Diencephalon (tissue), 1 donor: ENCODE measurements around the gene KCTD11. TPM values are rescaled to one million over a fixed set of nuclear protein-coding genes. Genes with fewer than 3 reads are reported as not detected.

Experiments
- small RNA-seq: library from RNA; depleted of rRNA; stranded (forward); fragments of <200 nt; gene quantifications from one replicate; pipeline ENCODE3, GENCODE V24; 2014
- total RNA-seq: library from RNA; depleted of rRNA; stranded (reverse); fragments of >200 nt; gene quantifications from one replicate; pipeline ENCODE4 v1.2.3, GENCODE V29; 2014

KCTD11 gene
- total RNA-seq, result 4.6 TPM

DNA sequence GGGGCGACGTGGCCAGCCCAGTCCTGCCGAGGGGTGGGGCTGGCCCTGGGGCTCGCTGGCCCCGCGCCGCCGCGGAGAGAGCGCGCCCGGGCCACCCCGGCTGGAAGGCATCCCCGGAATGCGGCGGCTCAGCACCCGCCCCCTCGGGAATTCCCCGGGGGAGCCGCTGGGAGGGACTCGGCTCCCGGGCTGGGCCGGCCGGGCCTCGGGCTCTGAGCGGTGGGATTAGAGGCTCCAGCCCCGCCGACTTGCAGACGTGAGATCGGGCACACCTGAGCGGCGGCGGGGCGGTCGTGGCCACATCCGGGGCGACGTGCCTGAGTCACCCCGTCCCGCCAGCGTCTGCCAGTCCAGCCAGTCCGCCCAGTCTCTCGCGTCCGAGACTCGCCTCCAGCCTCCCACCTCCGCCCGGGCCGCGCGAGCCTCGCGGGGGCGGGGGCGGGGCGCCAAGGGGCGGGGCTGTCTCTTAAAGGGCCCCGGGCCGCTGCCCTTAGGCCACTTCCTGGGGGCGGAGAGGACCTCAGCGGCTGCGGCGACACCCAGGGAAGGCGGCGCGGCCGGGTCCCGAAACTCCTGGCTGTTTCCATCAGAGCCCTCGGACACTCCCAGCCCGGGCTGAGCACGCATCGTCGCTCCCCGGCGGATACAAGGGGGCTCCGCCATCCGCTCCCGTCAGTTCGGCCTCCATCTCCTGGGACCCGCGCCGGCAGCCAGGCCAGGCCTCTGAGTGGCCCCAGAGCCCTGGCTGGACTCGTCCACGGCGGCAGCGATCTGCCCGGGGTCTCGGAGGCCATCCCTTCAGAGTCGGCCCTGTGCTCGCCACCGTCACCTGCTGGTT is at the start of gene KCTD11:
Gene KCTD11 (plus strand): TSS at position 498 of the 838 bp plus-strand sequence.

DNA sequence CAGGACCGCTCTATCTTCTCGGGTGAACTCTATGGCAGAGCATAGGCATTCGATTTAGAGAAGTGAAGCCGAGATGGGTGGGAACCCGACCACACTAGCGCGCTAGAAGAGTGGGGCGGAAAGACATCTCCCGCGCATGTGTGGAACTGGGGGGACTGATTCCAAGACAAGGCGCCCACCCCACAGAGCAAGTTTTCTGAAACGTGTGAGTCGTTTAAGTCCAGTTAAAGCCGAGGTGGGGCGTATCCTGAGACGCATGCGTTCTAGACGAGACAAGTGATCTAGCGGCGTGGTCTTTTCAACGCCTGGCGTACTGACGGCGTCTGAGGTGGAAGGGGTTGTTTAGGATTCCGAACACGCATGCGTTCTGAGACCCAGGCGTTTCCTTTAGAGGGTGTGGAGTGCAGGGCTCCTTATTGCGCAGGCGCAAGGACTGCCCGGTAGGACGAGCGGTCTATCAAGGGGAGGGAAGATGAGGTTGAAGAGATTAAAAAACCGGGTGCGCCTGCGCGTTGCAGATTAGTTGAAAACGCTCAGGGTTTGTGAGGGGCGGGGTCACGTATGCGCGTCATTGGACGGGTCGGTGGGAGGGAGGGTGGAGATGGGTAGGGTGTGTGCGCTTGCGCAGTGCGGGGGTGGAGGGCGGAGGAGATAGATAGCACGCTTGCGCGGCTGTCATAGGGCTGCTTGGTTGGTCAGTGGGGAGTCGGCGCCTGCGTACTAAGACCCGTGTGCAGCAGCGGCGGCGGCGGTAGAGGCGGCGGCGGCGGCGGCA is 44.9 kb upstream of the KCTD11 start, which contains the start of gene EIF5A:
Gene EIF5A (plus strand): TSS at position 718 of the 775 bp plus-strand sequence. CDS start 2,008 bp downstream, outside the sequence.

DNA sequence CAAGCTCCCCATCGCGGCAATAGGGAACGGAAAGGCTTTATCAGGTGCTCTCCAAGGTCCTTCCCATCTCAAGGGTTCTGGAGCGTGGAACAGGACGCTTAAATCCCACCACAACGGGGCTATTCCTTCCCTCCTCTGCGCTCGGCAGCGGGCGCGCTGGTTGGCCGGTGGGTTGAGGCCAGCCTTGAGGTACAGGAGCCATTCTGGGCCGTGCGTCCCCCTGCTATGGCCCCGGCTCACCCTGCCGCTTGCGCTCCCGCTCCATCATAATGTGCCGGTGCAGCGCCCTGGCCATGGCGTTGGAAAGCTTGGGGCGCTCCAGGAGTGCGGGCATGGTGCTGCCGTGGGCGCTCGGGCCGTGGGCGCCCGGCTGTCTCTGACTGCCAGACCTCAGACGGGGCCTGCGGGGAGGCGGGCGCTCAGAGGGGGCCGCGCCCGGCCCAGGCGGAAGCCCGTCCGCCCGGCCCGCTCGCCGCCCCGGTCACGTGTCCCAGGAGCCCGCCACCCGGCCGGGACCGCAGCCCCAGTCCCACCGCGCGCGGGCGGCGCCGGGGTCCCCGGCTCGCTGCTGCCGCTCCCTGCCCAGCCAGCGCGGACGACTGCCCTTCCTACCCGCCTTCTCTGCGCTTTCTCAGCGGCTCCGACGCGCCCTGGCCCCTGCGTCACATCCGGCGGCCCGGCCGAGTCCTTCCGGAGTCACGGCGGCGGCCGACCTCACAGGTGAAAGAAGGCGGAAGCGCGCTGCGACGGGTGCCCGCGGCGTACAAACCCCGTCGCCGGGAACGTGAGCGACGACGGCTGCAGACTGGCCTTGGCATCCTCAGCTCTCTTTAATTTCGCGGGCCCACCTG is 37.0 kb upstream of the KCTD11 start, which contains the start of gene GPS2:
Gene GPS2 (minus strand): TSS at position 642 of the 851 bp plus-strand sequence. CDS start 308 bp downstream, at position 334.

DNA sequence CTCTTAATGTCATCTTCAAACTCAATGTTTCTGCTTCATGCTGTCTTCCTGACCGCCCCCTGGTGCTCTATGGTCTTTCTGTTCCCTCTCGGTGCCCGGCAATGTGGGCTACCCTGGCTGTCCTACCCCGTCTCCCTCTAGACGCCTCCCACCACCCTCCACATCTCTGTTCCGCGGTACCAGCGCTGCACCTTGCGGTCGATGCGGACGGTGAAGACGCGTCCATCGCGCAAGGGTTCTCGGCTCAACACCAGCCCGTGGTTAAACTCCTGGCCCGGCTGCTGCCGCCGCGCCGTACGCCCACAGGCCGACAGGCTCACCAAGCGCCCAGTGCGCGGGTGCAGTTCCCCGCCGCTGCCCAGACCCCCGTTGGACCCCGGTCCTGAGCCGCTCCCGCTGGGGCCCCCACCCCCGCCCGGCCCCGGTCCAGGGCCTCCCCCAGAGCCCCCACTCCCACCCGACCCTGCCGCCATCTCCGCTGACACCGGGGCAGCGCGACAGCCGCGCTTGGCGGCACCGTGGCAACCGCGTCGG is 23.1 kb upstream of the KCTD11 start, which contains the start of gene NEURL4:
Gene NEURL4 (minus strand): TSS at position 496 of the 534 bp plus-strand sequence. CDS start 23 bp downstream, at position 473.

DNA sequence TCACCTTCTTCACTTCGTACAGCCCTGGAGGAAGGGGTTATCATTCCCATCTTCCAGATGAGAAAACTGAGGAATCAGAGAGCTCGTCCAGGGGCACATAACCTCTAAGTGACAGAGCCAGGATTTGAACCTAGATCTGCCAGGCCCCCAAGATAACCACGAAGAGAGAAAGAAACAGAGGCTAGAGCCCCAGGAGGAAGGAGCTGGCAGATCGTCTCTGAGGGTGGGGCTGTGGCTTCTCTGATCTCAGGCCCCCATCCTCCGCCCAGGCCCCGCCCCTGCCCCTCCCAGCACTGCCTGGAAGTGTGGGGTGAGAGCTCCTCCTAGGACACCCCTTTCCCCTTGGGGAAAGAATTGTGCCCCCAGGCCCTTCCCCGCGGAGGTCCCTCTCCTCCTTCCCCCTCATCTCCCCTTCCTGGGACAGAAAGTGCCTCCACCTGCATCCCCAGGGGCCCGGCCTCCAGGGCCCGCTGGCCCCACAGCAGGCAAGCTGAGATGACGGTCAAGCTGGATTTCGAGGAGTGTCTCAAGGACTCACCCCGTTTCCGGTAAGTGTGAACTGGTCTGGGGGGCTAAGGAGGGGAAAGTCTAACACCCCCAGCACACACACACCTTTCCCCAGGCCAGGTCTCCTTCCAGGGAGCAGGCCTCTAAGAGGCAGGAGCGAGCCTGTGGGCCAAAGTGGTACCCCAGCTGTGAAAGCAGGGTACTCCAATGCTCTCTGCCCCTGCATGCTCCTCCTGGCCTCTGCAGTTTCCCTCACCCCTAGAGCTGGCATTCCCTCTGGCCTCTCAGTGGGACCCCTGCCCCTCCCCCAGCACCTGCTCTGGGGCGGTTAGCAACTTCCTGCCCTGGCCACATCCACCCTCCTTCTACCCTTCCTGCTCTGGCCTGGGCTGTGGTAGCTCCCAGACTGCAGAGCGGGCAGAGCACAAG is 15.5 kb upstream of the KCTD11 start, which contains the start of gene ACAP1:
Gene ACAP1 (plus strand): TSS at position 290 of the 936 bp plus-strand sequence. CDS start 206 bp downstream, at position 496.

DNA sequence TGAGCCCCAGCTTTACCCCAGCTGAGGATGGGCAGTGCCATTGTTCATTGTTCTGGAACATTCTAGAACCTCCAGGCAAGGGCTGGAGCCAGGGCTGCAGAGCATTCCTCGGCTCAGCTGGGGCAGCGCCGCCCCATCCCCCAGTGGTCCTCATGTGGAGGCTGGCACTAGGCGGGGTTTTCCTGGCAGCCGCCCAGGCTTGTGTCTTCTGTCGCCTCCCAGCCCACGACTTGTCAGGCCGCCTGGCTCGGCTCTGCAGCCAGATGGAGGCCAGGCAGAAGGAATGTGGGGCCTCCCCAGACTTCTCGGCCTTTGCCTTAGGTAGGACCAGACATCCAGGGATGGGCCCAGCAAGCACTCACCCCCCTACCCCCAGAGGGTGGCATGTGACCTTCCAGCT is 3.1 kb downstream of the KCTD11 start, which contains the start of gene TMEM95:
Gene TMEM95 (plus strand): TSS at position 104 of the 400 bp plus-strand sequence. CDS start 49 bp downstream, at position 153.

GRCh38 chr17:7380855-7381683 is 29.1 kb downstream of the KCTD11 start, which contains the start of gene TNK1:
TSS of gene TNK1 (plus strand) at chr17:7381089. CDS start at chr17:7382927, 1,838 bp downstream.

GRCh38 chr17:7394452-7395191 is 42.7 kb downstream of the KCTD11 start, which contains the start of gene PLSCR3:
TSS of gene PLSCR3 (minus strand) at chr17:7394525. CDS start at chr17:7394110, 415 bp downstream.

DNA sequence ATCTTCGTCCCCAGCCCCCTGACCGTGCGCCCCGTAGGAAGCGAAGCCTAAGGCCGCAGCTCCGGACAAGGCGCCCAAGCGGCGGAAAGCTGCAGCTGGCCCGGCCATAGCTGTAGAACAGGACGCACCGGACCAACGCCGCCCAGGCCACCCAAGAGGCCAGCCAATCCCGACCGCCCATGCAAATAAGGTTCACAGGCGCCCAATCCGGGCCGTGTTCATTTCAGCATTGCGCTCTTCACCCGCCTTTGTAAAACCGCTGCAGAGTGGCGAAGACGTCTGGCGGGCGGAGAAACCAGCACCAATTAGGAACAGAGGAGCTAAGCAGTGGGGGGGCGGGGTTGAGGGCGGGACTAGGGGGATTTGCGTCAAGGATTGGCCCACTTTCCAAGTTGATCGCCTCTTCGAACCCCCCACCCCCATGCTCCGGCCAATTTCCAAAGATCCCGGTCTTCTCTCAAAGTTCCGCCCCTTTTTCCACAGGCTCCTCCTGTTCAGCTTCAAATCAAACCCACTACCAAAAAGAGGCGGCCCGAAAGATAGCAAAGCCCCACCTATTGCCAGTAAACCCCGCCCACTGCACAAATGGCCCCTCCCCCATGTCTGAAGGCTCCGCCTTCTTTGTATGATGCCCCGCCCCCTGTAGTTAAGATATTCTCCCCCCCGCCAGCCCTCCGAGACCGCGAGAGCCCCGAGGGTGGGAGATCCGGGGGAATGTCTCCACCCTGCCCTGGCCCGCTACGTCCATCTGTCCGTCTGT is 52.2 kb downstream of the KCTD11 start, which contains the start of gene TMEM256:
Gene TMEM256 (minus strand): TSS at position 121 of the 760 bp plus-strand sequence. CDS start 13 bp downstream, at position 108.

Small RNA genes lying within 50 kb of the gene (small RNA-seq; reads per million reads assigned to genes)
- not detected for gene AC026954.2

Other genes with a start within 250 kb of the KCTD11 start
- not detected for gene ASGR2, start 237.3 kb upstream of the KCTD11 start, total RNA-seq
- 20.1 TPM for gene ASGR1, start 172.8 kb upstream of the KCTD11 start, total RNA-seq
- gene DLG4, start 132.3 kb upstream of the KCTD11 start, total RNA-seq, result 136 TPM
- gene ACADVL, start 132.2 kb upstream of the KCTD11 start, total RNA-seq, result 97.6 TPM
- gene DVL2, start 117.6 kb upstream of the KCTD11 start, total RNA-seq, result 56.1 TPM
- gene PHF23, start 112.7 kb upstream of the KCTD11 start, total RNA-seq, result 28.6 TPM
- 167 TPM for gene GABARAP, start 109.7 kb upstream of the KCTD11 start, total RNA-seq
- gene CTDNEP1, start 100.4 kb upstream of the KCTD11 start, total RNA-seq, result 40.1 TPM
- gene ELP5, start 99.9 kb upstream of the KCTD11 start, total RNA-seq, result 29.5 TPM
- 0.92 TPM for gene CLDN7, start 89.7 kb upstream of the KCTD11 start, total RNA-seq
- gene SLC2A4, start 70.4 kb upstream of the KCTD11 start, total RNA-seq, result 0.23 TPM
- gene YBX2, start 57.5 kb upstream of the KCTD11 start, total RNA-seq, result 1.4 TPM
- gene EIF5A, start 44.5 kb upstream of the KCTD11 start, total RNA-seq, result 168 TPM
- gene GPS2, start 36.8 kb upstream of the KCTD11 start, total RNA-seq, result 38.5 TPM
- 44.3 TPM for gene NEURL4, start 22.8 kb upstream of the KCTD11 start, total RNA-seq
- gene ACAP1, start 15.6 kb upstream of the KCTD11 start, total RNA-seq, result 0.23 TPM
- gene TMEM95, start 3.0 kb downstream of the KCTD11 start, total RNA-seq, result not detected
- 1.4 TPM for gene TNK1, start 28.9 kb downstream of the KCTD11 start, total RNA-seq
- gene PLSCR3, start 42.4 kb downstream of the KCTD11 start, total RNA-seq, result 9.2 TPM
- gene TMEM256, start 51.9 kb downstream of the KCTD11 start, total RNA-seq, result 63.7 TPM
- 19.1 TPM for gene NLGN2, start 55.7 kb downstream of the KCTD11 start, total RNA-seq
- not detected for gene SPEM1, start 68.2 kb downstream of the KCTD11 start, total RNA-seq
- not detected for gene SPEM2, start 73.5 kb downstream of the KCTD11 start, total RNA-seq
- gene SPEM3, start 76.7 kb downstream of the KCTD11 start, total RNA-seq, result not detected
- 1.4 TPM for gene TMEM102, start 83.3 kb downstream of the KCTD11 start, total RNA-seq
- 9.0 TPM for gene FGF11, start 87.3 kb downstream of the KCTD11 start, total RNA-seq
- gene CHRNB1, start 92.9 kb downstream of the KCTD11 start, total RNA-seq, result 19.1 TPM
- 25.6 TPM for gene ZBTB4, start 127.5 kb downstream of the KCTD11 start, total RNA-seq
- gene SLC35G6, start 129.3 kb downstream of the KCTD11 start, total RNA-seq, result not detected
- 65.7 TPM for gene POLR2A, start 132.2 kb downstream of the KCTD11 start, total RNA-seq
- gene TNFSF12, start 196.9 kb downstream of the KCTD11 start, total RNA-seq, result 4.8 TPM
- gene TNFSF13, start 206.6 kb downstream of the KCTD11 start, total RNA-seq, result 1.6 TPM
- 76.6 TPM for gene SENP3, start 209.8 kb downstream of the KCTD11 start, total RNA-seq
- 5.5 TPM for gene CD68, start 227.5 kb downstream of the KCTD11 start, total RNA-seq
- gene MPDU1, start 231.7 kb downstream of the KCTD11 start, total RNA-seq, result 44.1 TPM
- gene SOX15, start 237.9 kb downstream of the KCTD11 start, total RNA-seq, result 1.4 TPM